Measurements from ENCODE around the gene FBXL19. TPM values are rescaled to one million over a fixed set of nuclear protein-coding genes. Genes with fewer than 3 reads are reported as not detected.

FBXL19 gene
- polyA plus RNA-seq, 3 donors: 0.14 to 7.6 TPM; not detected in 1

- H3K27me3 Mint-ChIP-seq (ENCODE audit: low read depth in 3 of 3): no peaks in the 10 kb centered on the region
- H3K9ac ChIP-seq (ENCODE audit: insufficient read depth, low read length, poor library complexity, severe bottlenecking): no peak overlapping the region
These were observed 57.6 kb downstream of the FBXL19 start for GRCh38 chr16:30980959-30981358.

GRCh38 chr16:30982548-30983288 is 59.3 kb downstream of the FBXL19 start:
- peak overlapping the region in 6 of 7 donors; percentile 6 to 52 (median 34) for H3K27ac Mint-ChIP-seq
- 93% methylated on average over 14 of the region's 17 CpGs for WGBS (ENCODE audit: insufficient coverage)
- H3K9me3 ChIP-seq (replicated peaks in 1 of 2; ENCODE audit: control insufficient read depth in 1 of 2, insufficient read depth in 1 of 2, low read length in 2 of 2): no peaks in the 10 kb centered on the region
- H3K27me3 ChIP-seq (ENCODE audit: control insufficient read depth in 2 of 2, insufficient read depth in 2 of 2, low read length in 2 of 2): no peaks in the 10 kb centered on the region
- H3K4me1 Mint-ChIP-seq: peaks cover 4% of the 10 kb centered on the region
- no peak for DNase-seq
- H3K27me3 Mint-ChIP-seq (ENCODE audit: low read depth in 3 of 3): peaks cover 0 to 2% (median 0%) of the 10 kb centered on the region in 3 donors
- no peak overlapping the region for H3K4me2 ChIP-seq (replicated peaks; ENCODE audit: extremely low read depth, low read length, poor library complexity, severe bottlenecking)
- no peaks in the 10 kb centered on the region for H3K79me2 ChIP-seq (ENCODE audit: insufficient read depth, low read length)
- intact Hi-C loops (cut with micrococcal nuclease): loop anchor here (10.0 kb wide), 3 partner anchors 172 to 882 kb away; partner anchors contain the start of gene PRSS36 (in 1 of the 2)
- H3K36me3 ChIP-seq (replicated peaks in 1 of 2; ENCODE audit: control insufficient read depth in 1 of 2, insufficient read depth in 2 of 2, low read length in 2 of 2): peaks cover 51 to 66% of the 10 kb centered on the region in 2 donors
- TF ChIP-seq CTCF (IDR thresholded peaks at IDR 0.05): no peak
- no peak overlapping the region for H3K9ac ChIP-seq (ENCODE audit: insufficient read depth, low read length, poor library complexity, severe bottlenecking)
- peaks cover 7% of the 10 kb centered on the region for H4K20me1 ChIP-seq (ENCODE audit: insufficient read depth, low read length)
- H3K27ac ChIP-seq (ENCODE audit: low read depth in 1 of 2, low read length in 2 of 2): no peak overlapping the region
- H3K36me3 Mint-ChIP-seq: peaks cover 47 to 71% of the 10 kb centered on the region in 2 donors
- H3K4me3 Mint-ChIP-seq: no peak overlapping the region
- H3K4me3 ChIP-seq (replicated peaks in 1 of 3; ENCODE audit: low read depth in 2 of 3, low read length in 3 of 3): no peak overlapping the region
- no peak overlapping the region for H2AFZ ChIP-seq (ENCODE audit: insufficient read depth, low read depth, low read length, poor library complexity, severe bottlenecking)
- peaks cover 0 to 3% (median 0%) of the 10 kb centered on the region in 7 donors for H3K9me3 Mint-ChIP-seq
- H3K4me1 ChIP-seq (ENCODE audit: control insufficient read depth in 1 of 2, insufficient read depth in 2 of 2, low read length in 2 of 2): peaks cover 8 to 14% of the 10 kb centered on the region in 2 donors

More at GRCh38 chr16:30980959-30981358, 57.6 kb downstream of the FBXL19 start:
- H4K20me1 ChIP-seq (ENCODE audit: insufficient read depth, low read length): peaks cover 7% of the 10 kb centered on the region
- H3K4me2 ChIP-seq (replicated peaks; ENCODE audit: extremely low read depth, low read length, poor library complexity, severe bottlenecking): no peak overlapping the region
- peaks cover 8 to 14% of the 10 kb centered on the region in 2 donors for H3K4me1 ChIP-seq (ENCODE audit: control insufficient read depth in 1 of 2, insufficient read depth in 2 of 2, low read length in 2 of 2)
- peaks cover 69 to 82% of the 10 kb centered on the region in 2 donors for H3K36me3 ChIP-seq (replicated peaks in 1 of 2; ENCODE audit: control insufficient read depth in 1 of 2, insufficient read depth in 2 of 2, low read length in 2 of 2)
- no peaks in the 10 kb centered on the region for H3K79me2 ChIP-seq (ENCODE audit: insufficient read depth, low read length)
- Mint-ChIP-seq H3K9me3 (peaks cover 0 to 3% (median 0%) of the 10 kb centered on the region in 7 donors), H3K4me3 (no peak overlapping the region), H3K4me1 (peaks cover 4% of the 10 kb centered on the region), H3K27ac (no peak overlapping the region), H3K36me3 (peaks cover 57 to 83% of the 10 kb centered on the region in 2 donors)
- TF ChIP-seq CTCF (IDR thresholded peaks at IDR 0.05): no peak
- no peak overlapping the region for H3K27ac ChIP-seq (ENCODE audit: low read depth in 1 of 2, low read length in 2 of 2)
- no peaks in the 10 kb centered on the region for H3K27me3 ChIP-seq (ENCODE audit: control insufficient read depth in 2 of 2, insufficient read depth in 2 of 2, low read length in 2 of 2)
- no peak for DNase-seq
- intact Hi-C loops (cut with micrococcal nuclease): loop anchor here (10.0 kb wide), 3 partner anchors 174 to 884 kb away; partner anchors contain the start of gene PRSS36 (in 1 of the 2)
- WGBS (ENCODE audit: insufficient coverage): 93% methylated on average over 14 of the region's 14 CpGs
- H3K9me3 ChIP-seq (replicated peaks in 1 of 2; ENCODE audit: control insufficient read depth in 1 of 2, insufficient read depth in 1 of 2, low read length in 2 of 2): no peaks in the 10 kb centered on the region
- H2AFZ ChIP-seq (ENCODE audit: insufficient read depth, low read depth, low read length, poor library complexity, severe bottlenecking): no peak overlapping the region
- H3K4me3 ChIP-seq (replicated peaks in 1 of 3; ENCODE audit: low read depth in 2 of 3, low read length in 3 of 3): no peak overlapping the region
